ENCODE results near the gene SH2D3A.
"Not testable (repeated sequence)": the region's sequence is repeated elsewhere in the genome, so short reads cannot be mapped to it uniquely, and the experiment has no call there.

Gene SH2D3A
- 26.6 to 45.9 (median 29.4) reads per million in 4 experiments for total RNA-seq

- DNase-seq = peak; percentile 93
These were observed at the start of gene SH2D3A for GRCh38 chr19:6767357-6768235. Gene SH2D3A (minus strand): TSS chr19:6767435. CDS start chr19:6763748, 3,687 bp downstream.

- DNase-seq = no peak
These were observed 46.4 kb upstream of the SH2D3A start for GRCh38 chr19:6813659-6814058.

GRCh38 chr19:6812612-6813011 lies 45.4 kb upstream of the SH2D3A start:
- no peak for DNase-seq

GRCh38 chr19:6811906-6812305 lies 44.7 kb upstream of the SH2D3A start:
- no peak for DNase-seq

- no peak for DNase-seq
These were observed 44.1 kb upstream of the SH2D3A start for GRCh38 chr19:6811378-6811777.

- no peak for DNase-seq
These were observed 42.0 kb upstream of the SH2D3A start for GRCh38 chr19:6809262-6809661.

DNA sequence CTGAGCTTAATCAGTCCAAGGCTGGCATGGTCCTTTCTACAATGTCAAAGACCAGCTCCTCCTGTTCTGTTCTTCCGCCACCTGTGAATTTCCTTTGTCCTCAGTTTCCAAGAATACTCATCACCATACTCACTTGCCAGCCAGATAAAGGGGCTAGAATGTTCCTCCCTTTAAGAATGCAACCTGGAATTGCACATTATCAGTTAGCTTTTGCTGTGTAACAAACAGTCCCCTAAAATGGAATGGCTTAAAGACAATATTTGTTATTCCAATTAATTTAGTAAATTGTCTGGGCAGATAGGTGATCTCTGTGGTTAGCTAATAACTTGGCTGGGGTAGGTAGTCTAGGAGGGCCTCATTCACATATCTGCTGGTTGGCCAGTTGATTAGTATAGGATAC lies 41.3 kb upstream of the SH2D3A start:
- DNase-seq = no peak

- no peak for DNase-seq
These were observed 40.1 kb upstream of the SH2D3A start for GRCh38 chr19:6807291-6807690.

GRCh38 chr19:6806488-6806887 lies 39.3 kb upstream of the SH2D3A start:
- DNase-seq = no peak

DNA sequence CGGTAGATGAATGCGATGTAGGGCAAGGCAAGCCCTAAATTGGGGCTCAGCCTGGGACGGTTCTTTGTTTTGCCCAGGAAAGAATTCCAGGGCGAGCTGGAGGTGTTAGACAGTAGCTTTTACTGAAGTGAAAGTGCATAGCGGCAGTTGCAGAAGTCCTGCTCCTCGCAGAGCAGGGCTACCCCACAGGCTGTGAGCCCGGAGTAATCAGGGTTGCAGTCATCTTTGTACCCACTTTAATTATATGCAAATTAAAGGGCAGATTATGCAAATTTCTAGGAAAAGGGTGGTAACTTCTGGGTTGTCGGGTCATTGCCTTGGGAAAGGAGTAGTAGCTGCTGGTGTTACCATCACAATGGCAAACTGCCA lies 35.8 kb upstream of the SH2D3A start:
- no peak for DNase-seq

DNA sequence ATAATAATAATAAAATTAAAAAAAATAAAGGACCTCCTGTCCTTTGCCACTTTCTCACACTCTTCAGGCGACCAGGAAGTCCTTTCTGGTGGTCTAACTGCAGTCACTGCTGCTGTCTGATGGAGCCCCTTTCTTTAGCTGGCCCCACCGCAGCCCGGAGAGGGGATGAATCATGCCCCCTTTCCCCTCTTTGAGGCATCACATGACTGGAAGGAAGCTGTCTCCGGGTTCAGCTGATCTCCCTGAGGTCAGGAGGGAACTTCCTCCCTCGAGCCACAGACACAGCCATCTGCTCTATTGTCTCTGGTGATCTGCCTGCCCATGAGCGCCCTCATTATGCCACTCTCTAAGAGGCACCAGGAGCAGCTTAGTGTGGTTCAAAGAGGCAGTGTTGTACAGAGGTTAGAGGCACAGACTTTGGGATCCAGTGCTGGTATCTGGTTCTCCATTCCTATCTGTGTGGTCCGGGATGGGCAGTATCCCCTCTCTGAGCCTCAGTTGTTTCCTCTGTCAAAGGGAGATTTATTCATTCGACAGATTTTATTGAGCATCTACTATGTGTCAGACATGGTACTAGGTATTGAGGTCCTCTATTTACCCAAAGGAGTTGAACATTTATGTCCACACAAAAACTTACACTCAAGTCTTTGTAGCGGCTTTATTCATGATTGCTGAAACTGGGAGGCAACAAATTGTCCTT lies 35.3 kb upstream of the SH2D3A start:
- DNase-seq = peak; percentile 45

DNA sequence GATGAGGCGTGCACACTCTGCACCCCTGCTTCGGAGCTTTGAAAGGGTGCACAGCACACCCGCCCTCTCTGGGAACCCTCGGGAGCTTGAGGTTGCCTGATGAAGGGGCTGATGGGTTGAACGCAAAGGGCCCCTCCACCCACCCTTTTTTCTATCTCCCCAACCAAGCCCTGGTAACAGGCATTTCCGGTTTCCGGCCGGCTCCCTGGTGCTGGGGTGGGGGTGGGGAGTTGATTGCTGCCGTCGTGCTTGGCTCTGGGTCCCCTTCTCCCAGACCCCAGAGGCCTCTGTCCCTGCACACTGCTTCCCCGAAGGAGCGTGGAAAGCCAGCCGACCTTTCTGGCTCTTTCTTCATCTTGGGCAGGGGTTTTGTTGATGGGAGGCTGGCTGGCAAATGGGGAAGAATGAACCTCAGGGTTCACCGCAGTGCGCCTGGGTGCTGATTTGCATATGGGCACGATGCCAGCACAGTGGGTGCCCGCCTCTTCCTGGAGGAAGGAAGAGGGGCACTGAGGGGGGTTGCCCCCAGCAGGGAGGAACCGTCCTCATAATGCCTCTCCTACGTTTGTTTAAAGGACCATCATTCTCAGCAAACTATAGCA lies 34.4 kb upstream of the SH2D3A start:
- peak; percentile 72 for DNase-seq

DNA sequence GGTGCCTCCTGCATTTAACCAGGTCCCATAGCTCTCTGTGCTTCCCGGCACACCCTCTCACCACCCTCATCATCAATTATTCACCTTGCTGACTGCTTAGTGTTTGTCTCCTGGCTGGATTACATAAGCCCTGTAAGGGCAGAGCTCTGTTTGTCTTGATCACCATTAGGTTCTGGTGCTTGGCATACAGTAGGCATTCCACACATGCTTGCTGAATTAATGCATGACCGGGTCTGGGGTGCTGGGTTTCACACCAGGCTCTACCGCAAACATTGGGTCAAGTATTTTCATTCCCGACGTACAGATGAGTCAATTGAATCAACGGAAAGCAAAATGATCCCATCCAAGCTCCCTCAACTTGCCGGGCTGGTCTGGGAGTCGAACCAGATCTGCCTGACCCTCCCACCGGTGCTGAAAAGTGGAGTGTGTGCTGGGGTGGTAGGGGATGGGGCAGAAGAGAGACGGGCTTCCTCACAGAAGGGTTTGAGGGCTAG lies 33.8 kb upstream of the SH2D3A start:
- DNase-seq = no peak

DNA sequence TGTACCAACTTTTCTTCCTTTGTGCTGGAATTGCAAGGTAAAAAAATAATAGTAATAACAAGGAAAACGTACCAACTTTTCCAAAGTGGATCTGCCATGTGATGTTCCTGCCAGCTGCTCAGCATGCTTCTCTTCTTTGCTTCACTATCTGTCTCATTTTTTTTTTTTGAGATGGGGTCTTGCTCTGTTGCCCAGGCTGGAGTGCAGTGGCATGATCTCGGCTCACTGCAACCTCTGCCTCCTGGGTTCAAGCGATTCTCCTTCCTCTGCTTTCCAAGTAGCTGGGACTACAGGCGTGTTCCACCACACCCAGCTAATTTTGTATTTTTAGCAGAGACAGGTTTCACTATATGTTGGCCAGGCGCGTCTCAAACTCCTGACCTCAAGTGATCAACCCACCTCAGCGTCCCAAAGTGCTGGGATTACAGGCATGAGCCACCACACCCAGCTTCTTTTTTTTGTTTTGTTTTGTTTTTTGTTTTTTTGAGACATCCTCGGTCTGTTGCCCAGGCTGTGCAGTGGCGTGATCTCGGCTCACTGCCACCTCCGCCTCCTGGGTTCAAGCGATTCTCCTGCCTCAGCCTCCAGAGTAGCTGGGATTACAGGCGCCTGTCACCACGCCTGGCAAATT lies 33.0 kb upstream of the SH2D3A start:
- DNase-seq = not testable (repeated sequence)

GRCh38 chr19:6797646-6798045 lies 30.4 kb upstream of the SH2D3A start:
- no peak for DNase-seq

DNA sequence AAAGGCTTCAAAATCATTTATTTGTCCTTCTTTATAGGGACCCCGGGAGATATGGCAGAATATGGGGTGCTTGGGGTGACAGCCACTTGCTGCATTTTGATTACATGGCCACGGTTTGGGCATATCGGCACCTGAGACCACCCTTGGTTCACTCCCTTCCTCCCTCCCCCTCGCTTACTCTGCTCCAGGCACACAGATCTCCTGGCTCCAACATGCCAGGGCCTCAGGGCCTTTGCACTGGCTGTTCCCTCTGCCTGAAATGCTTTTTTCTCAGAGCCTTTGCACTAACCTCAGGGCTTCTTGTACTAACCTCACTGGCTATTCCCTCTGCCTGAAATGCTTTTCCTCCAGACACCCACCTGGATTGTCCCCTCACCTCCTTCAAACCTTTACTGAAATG lies 29.0 kb upstream of the SH2D3A start:
- DNase-seq = no peak

DNA sequence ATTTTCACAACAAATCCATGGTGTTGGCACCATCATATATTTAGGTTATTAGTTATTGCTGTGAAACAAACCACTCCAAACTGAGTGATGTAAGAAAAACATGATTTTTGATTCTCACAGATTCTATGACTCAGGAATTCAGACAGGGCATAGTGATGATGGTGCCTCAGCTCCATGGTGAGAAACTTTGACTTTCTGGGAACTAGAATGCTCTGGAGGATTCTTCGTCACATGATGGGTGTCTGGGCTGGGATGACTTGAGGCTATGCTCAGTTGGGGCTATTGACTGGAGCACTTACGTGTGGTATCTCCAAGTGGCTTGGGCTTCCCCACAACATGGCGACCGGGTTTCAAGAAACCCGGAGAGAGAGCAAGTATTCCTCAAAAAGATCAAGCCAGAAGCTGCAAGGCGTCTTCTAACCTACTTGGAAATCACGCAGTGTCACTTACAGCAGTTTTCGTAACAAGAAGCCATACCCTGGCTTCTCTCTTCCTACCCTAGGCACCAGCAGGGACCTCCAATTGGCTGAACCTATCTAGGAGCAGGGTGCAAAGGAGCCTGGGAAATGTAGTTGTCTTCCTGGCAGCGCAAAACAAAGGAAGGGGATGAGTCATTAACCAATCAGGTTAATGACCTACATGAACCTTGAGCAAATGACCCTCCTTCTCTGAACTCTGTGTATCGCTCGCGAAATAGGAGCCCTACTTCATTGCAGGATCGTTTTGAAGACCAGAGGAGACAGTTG lies 27.6 kb upstream of the SH2D3A start:
- no peak for DNase-seq

GRCh38 chr19:6793973-6794372 lies 26.7 kb upstream of the SH2D3A start:
- DNase-seq = no peak

DNA sequence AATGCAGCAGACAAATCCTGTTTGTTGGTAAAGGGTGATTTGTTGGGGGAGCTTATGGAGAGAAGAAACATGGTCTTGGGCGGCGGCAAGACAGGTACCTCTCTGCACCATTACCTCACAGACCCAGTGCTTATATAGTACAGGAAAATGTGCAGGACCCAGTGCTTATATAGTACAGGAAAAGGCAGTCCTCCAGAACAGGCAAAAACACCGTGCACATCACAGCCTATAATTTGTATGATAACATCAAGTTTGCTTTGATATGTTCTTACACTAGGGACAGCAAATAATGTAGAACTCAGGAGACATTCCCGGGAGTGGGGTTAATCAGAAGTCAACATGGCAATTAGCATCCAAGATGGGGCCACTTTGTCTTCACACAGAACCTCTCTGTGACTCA lies 26.2 kb upstream of the SH2D3A start:
- no peak for DNase-seq

DNA sequence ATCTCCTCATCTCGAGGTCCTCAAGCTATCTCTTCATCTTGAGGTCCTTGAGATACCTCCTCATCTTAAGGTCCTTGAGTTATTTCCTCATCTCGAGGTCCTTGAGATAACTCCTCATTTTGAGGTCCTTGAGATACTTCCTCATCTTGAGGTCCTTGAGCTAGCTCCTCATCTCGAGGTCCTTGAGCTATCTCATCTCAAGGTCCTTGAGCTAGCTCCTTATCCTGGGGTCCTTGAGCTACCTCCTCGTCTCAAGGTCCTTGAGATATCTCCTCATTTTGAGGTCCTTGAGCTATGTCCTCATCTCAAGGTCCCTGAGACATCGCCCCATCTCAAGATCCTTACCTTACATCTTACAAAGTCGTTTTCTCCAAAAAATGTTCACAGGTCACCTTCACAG lies 24.0 kb upstream of the SH2D3A start:
- DNase-seq = no peak

DNA sequence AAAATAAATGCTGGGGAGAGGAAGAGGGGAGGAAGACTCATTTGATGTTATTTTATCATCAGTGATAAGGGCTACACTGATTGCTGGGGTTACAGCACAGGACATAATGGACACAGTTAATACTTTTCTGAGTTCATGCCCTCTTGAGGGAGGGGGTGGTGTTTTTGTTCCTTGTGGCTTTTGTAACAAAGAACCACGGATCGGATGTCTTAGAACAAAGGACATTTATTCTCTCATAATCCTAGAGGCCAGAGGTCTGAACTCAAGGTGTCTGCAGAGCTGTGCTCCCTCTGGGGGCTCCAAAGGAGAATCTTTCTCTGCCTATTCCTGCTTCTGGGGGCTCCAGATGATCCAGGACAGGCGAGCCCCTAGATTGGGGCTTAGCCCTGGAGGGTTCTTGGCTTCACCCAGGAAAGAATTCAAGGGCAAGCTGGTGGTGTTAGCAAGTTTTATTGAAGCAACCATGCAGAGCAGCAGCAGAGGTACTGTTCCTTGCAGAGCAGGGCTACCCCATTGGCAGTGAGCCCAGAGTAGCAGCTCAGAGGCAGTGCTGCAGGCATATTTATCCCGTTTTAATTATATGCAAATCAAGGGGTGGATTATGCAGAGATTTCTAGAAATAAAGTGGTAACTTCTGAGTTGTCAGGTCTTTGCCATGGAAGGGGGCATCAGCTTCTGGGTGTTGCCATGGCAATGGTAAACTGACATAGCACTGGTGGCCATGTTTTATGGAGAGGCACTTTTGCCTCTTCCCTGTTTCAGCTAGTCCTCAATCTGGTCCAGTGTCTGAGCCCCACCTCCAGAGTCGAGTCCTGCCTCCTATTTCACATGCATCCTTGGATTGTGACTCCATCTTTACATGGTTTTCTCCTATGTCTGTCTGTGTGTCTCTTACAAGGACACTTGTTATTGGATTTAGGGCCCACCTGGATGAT lies 23.2 kb upstream of the SH2D3A start:
- no peak for DNase-seq

Measured in effector CD8-positive, alpha-beta T cell (primary cell).